HG03060 (cell line): ENCODE results near the gene DGKB.

Experiments
- ATAC-seq: cut with Tn5 transposase; IDR thresholded peaks from one replicate; pipeline ENCODE4 v1.9.1; 2021; ENCODE audit warnings: low read depth, moderate number of reproducible peaks; ENCODE audit not compliant: unreplicated experiment

Gene DGKB

DNA sequence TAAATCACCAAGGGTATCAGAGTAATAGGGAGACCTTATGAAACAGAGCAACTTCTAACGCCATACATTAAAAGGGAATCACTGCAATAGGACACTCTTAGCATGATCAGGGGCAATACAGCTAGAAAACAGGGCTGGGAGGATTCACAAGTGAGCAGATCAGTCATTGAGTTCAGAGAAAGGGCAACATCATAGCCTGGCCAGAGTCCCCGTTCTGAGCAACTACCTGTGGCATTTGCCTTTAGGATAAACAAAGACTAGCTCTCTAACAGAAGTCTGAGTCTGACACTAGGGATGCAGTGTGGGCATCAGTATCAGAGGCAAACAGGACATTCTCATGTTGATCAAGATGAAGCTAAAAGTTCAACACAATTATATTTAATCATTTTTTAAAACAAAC, 297.9 kb downstream of the DGKB start:
- no peak for ATAC-seq

DNA sequence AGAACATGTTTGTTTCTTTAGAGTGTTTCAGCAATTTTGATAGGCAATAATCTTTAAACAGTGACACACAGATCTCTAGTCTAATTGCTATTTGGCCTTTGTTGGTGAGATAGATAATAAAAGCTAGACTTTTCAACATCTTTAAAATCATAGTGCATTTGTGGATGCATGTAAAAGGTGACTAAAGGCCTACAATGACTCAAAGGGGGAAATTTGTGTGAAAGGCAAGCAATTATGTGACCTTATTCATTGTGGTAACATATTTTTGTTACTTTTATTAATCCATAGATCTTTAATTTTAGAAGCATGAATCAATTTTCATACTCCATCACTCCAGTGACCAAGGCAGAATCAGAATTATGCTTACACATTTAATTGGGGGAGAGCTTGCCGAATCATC, 299.7 kb downstream of the DGKB start:
- ATAC-seq: no peak

DNA sequence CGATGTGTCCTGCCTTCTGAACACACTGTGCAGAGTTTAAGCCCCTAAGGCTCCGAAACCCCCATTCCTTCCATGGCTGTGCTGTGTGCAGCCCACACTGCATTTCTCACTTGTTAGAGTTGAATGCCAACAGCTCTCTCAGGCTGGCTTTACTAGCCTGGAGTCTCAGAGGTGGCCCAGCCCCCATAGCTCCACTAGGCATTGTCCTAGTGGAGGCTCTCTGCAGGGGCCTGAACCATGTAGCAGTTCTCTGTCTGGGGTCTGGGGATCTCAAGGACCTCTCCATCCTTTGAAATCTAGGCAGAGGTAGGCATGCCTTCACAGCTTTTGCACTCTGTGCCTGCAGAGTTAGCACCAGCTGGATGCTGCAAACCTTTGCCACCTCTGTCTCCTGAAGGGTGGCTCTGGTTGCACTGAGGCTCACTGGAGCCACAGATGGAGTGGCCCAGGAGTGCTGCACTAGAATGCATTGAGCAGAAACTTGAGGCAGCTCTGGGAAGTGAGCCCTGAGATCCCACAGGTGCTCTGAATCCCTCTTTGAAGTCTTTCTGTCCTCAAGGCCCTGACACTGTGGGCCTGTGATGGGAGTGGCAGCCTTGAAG, 301.7 kb downstream of the DGKB start:
- no peak for ATAC-seq

DNA sequence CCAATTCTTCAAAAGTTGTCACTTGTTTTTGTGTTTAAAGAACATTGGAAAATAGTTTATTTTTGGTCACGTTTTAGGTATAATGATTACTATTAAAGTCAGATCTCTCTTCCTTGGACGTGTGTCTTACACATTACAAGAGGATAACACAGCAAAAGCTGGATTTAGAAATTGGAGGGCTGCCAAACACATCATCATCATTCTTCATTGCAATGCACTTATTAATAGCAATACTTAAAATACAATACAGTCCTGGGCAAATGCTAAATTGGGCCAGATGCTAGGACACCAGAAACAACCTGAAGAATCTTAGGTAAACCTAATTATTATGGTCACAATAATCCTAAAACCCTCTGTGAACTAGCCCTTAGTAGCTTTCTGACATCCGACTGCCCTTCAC, 303.6 kb downstream of the DGKB start:
- no peak for ATAC-seq

DNA sequence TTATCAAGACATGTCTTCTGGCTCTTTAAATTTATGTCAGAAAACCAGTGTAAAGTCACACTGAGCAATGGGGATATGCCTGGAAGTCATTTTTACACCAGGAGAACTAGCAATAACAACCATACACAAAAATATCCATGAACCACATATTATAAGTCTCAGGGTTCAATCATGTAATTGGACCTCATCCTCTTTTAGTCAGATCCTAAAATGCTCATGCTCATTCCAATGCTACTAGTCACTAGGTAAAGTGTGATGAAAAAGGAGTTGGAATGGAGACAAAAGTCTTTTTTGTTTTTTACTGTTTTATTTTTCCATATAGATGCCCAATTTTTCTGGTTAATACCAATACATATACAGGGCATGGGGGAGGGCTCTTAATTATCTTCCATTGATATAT, 306.1 kb downstream of the DGKB start:
- ATAC-seq: no peak

DNA sequence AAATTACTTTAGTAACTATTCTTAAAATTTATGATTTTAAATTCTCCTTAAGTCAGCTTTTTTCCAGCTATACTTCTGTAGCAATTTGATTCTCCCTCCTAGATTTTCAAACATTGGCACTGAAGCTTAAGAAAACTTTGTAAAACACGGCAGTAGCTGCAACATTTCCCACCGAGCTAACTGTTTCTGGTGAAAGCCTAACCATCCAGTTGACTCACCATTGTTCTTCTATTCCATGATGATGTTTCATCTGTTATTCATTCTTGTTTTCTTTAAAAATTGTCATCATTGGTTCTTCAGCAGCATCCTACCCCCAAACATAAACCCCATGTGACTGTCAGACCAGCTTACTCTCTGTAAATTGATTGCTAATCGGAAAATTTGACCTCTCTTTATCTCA, 312.3 kb downstream of the DGKB start:
- no peak for ATAC-seq

DNA sequence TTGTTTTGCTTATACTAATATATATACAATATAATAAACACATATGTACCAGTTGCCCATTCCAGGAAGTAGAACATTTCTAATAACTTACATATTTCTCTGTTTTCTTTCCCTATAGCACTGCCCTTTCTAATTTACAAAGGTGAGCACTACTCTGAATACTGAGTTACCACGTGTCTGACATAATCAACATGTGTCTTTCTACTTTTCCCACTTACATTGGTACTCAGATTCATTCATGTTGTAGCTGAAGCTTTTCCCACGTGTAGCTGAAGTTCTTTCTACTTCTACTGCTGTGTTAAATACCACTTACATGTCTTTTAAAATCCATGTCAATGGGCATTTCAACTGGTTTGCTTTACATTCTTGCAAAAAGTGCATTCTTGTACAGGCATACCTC, 317.3 kb downstream of the DGKB start:
- ATAC-seq: no peak

DNA sequence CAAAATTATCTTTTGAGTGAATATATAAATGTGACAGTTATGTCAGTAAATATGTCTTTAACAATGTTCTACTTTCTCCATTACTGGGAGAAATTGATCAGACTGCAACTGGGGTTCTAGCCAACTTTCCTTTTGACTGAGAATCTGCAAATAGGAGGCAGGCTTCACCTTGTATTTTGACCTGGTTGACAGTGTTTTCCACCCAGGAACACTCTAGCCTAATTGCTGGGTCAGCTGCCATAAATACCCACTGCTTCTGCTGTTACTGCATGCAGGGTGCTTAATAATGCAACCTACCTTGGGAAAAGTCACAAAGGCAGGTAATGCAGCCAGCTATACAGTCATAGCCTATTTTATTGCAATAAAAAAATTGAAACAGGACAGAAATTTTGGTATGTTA, 319.0 kb downstream of the DGKB start:
- ATAC-seq: no peak

DNA sequence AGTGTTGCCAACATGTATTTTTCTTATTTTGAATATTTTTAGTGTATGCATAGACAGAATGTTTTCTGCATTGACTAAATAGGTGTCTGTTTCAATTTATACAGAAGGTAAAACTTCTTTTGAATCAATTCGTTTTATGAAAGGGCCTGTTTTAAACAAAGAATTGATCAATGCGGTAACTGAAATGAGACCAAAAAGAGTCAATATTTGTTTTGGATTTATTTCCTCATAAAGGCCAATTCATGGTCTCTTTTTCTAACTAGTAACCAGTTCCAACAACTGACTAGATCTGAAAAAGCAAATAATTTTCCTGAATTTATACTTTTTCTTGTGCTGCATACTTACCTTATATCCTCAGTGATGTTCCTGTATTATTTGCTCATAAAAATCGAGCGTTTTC, 320.5 kb downstream of the DGKB start:
- ATAC-seq: no peak

DNA sequence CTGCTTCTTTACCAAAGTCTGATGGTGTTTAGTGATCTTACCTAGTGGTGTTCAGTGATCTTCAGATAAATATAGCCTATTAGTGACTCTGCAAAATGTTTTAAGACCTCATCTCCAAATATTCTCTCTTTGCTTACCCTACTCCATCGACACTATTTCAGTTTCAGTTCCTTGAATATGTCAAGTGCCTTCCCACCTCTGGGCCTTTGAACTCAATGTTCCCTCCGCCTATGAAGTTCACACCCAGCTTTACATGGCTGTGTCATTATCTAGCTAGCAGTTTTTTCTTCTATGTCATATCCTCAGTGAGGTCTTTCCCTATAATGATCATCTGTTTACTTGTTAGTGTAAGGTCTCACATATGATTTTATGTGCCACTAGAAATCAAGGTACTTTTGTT, 322.6 kb downstream of the DGKB start:
- ATAC-seq: no peak

DNA sequence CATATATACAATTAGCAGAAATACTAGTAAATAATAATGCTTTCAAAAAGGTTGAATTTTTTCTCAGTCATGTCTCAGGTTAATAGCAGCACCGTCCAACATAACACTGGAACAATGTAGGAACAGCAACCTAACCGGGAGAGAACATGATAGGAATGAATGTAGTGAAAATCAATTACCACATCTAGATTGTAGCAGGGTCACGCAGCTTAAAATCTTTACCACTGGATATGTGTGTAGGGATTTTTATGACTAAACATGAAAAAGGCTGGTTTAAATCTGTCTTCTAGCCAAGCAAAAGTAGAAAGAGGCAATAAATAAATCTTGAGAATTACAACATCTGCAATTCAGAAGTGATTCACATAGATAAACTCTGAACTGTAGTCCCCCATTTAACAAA, 326.0 kb downstream of the DGKB start:
- ATAC-seq: no peak

DNA sequence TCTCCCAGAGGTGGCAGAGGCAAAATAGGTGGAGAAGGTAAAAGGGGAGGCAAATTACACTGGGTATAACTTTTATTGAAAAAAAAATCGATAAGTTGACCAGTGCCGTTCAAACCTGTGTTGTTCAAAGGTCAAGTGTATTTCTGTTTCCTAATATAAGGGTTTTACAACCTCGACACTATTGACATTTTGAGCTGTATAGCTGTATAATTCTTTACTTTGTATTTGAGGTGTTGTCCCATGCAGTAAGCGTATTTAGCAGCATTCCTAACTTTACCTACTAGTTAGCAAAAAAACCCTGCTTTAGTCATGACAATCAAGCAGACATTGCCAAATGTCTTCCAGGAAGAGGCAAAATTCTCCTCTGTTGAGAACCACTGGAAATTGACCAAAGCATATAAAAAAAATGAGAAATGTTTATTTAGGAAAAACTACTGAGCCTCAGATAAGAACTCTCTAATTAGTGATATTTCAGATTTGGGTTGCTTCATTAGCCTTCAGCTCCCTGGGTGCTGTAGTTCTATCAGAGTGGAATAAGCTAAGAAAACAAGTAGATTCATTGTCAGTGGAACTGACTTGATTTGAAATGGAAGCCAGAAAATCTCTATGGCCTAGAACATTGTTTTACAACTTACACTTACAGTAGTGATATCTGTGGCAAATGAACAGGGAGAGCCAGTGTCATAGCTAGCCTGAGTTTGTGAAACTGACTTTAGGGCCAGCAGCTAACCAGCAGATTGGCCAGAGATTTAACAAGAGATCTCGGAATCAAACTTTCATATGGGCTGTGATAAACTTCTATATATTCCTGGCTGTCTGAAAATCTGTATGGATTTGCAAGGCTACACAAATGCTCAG, 331.6 kb downstream of the DGKB start:
- no peak for ATAC-seq

DNA sequence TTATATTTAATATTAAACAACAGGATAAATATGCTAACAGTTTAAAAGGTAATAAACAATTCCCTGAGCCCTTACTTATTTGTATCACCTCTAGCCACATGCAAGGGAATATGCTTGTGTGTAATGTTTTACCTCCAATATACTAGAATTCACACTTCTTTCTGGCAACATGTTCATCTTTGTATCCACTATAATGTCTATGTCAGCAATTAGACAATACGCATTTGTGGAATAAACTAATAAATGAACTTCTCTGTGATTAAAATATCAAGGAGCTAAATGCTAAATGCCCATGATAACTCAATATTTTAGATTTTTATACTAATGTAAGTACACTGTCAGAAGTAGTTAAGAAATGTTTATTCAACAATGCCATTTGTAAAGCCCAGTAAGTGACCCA, 350.5 kb downstream of the DGKB start:
- ATAC-seq: no peak

DNA sequence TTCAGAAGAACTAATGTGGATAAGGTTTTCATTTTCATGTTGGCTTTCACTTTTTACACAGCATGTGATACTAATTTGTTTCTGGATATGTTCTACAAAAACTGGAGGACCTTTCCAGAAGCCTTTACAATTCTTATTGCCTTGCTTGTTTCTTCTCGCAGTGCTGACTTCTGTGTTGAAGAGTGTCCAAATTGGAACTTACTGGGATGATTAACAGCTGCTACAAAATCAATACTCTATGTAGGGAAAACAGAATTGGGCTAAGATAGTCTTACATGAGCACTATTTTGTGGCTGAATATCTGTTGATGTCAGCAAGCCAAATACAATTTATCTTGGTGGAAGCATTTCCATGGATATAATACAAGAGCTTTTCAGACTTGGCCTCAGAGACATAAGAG, 351.2 kb downstream of the DGKB start:
- no peak for ATAC-seq

DNA sequence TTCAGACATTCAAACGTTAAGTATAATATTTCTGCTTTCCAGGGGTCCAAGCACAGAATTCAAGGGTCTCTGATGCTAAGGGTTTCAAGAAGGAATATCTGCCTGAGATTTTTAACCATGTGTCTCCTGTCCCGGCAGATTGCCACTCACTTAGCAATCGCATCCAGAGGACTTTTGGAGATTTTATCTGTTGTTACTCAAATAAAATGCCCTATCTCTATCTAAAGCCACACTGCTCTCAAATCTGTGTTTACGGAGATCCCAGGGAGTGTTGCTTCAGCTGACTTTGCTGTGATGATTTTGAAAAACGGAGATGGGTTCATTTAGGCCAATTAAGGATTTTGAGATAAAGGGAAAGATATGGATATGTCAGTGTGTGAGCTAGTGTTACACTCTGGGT, 359.9 kb downstream of the DGKB start:
- ATAC-seq: no peak

DNA sequence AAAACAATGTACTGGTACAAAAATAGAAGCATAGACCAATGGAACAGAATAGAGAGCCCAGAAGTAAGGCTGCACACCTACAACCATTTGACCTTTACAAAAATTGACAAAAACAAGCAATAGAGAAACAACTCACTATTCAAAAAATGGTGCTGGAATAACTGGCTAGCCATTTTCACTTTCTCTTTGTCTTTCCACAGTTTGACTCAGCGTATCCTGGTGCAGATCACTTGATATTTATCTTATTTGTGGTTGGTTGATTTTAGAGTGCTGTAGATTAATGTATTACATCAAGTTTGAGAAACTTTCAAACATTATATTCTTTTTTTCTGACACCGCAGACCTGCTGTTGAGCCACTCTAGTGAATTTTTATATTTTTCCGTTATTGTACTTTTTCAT, 381.4 kb downstream of the DGKB start:
- no peak for ATAC-seq

DNA sequence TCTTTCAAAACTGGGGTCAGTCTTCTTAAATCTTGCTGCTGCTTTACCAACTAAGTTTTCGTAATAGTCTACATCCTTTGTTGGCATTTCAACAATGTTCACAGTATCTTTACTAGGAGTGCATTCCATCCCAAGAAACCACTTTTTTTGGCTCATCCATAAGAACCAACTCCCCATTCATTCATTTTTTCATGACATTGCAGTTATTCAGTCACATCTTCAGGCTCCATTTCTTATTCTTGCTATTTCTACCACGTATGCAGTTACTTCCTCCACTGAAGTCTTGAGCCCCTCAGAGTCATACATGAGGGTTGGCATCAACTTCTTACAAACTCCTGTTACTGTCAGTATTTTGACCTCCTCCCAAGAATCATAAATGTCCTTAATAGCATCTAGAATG, 392.3 kb downstream of the DGKB start:
- no peak for ATAC-seq

DNA sequence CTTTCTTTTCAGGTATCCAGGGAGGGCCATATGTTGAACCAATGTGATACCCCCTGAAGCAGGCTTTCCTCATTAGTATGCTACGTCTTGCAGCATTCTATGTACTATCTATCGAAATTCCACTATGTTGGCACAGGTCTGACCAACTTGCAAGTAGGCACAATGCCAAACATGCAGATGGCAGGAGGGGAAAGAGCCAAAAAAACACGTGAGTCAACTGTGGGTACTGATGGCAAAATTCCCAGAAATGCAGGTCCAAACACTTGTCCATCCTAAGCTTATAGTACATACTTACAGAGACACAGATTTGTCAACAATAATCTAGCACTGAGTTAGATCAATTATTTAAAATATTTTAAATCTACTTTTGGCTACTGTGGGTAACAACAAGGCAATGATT, 394.9 kb downstream of the DGKB start:
- ATAC-seq: no peak

DNA sequence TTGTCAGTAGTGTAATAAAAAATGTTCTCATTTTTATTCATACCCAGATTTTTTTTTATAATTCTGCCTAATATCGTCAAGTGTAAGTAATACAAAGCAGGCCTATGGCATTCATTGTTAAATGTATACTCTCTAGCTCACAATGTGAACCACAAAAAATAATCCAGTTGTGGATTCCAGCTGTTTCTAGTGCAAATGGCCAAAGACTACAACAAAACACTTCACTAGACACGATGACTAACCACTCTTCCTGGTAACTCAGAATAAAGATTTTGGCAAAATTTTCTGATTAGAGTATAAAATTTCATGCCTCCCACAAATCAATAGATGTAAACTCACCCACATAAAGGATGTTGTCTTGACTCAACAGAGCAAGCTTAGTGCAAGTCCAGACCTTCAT, 396.6 kb downstream of the DGKB start:
- no peak for ATAC-seq

DNA sequence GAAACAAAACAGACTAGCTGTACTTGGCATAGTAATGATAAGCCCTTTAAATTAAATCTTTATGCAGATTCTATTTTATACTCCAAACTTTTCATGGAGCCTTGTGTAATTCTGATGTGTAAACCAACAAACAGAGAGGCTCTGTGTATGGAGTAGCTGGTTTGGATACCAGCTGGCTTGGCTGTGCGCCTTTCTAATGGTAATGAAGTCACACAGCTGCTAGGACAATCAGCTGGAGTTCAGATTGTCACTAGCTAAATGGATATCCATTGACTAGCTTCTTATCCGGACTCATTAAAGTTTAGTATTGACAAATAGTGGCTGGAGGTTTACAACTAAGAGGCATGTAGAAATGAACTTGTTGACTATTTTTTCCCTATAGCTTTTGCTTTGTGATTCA, 398.4 kb downstream of the DGKB start:
- ATAC-seq: no peak

DNA sequence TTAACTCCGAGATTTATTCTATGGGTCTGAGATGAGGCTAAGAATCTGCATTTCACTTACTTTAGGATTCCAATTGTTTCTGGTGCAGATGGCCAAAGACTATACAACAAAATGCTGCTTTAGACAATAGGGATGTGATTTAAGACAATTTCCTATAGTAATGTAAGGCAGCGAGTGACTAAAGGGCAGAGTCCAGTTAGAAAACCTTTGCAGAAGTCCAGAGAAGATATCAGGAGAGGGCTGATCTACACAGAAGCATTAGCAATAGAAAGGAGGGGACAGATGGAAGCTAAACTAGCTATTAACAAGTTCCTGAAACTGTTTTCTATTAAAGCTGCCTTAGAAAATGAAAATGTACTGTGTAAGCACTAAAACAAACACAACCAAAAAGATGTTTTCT, 398.9 kb downstream of the DGKB start:
- ATAC-seq: no peak

DNA sequence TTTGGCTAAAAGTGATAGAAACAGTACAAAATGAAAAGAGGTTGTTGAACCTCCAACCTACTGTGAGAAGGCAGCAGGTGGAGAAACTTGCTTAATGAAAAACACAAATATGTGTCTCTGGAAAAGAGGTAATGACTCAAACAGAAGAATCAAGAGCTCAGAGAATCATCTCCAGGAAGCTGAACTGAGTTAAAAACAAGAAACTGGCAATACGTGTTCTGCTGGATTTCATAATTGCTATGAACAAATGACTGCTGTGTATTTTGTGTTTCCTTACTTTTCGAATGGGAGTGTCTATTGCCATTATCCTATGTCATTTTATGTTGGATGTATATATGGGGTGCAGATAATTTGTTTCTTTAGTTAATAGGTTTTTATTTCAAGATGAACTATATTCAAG, 401.1 kb downstream of the DGKB start:
- ATAC-seq: no peak
